Calu3 (cell line): ENCODE measurements around the gene TBC1D9. TPM values are rescaled to one million over a fixed set of nuclear protein-coding genes. Genes with fewer than 3 reads are reported as not detected.

Source experiments
- BruUV-seq: library from RNA; stranded (reverse); fragments of 400-500 nt; replicated peaks from 2 replicates; lab custom pipeline; 2021; lab: Mats Ljungman, UMichigan
- CTCF ChIA-PET: fragments of 300-600 bp; sonication (Branson Sonifier 250); formaldehyde crosslinking; loops from one replicate; lab custom pipeline; 2022; ENCODE audit warnings: antibody characterized with exemption; lab: Charles Lee
- DNase-seq: peaks from one replicate; pipeline ENCODE4 v3.0.0; 2022
- H3K27ac Mint-ChIP-seq: one replicate; pipeline ENCODE4 v1.8.0; 2022; ENCODE audit warnings: mixed read lengths; ENCODE audit not compliant: unreplicated experiment
- H3K27me3 Mint-ChIP-seq: one replicate; pipeline ENCODE4 v1.8.0; 2022; ENCODE audit warnings: mixed read lengths; ENCODE audit not compliant: unreplicated experiment
- H3K36me3 Mint-ChIP-seq: one replicate; pipeline ENCODE4 v1.8.0; 2022; ENCODE audit warnings: mild to moderate bottlenecking, moderate library complexity, mixed read lengths; ENCODE audit not compliant: insufficient read depth, unreplicated experiment
- H3K4me1 Mint-ChIP-seq: one replicate; pipeline ENCODE4 v1.8.0; 2022; ENCODE audit warnings: mild to moderate bottlenecking, low read depth, mixed read lengths; ENCODE audit not compliant: unreplicated experiment
- H3K4me3 Mint-ChIP-seq: one replicate; pipeline ENCODE4 v1.8.0; 2022; ENCODE audit warnings: mild to moderate bottlenecking, low read depth, moderate library complexity, mixed read lengths; ENCODE audit not compliant: unreplicated experiment
- H3K9me3 Mint-ChIP-seq: one replicate; pipeline ENCODE4 v1.8.0; 2022; ENCODE audit warnings: low read depth, mixed read lengths; ENCODE audit not compliant: unreplicated experiment
- CTCF ChIP-seq: fragments of 200-600 bp; IDR thresholded peaks from one replicate; pipeline ENCODE4 v1.8.0; 2022; ENCODE audit warnings: antibody characterized with exemption; ENCODE audit not compliant: unreplicated experiment
- intact Hi-C: fragments of 100-400 bp; cut with micrococcal nuclease; formaldehyde crosslinking; loops from one replicate; pipeline ENCODE4 v1.10.0; 2022; ENCODE audit not compliant: unreplicated experiment
- total RNA-seq: library from RNA; stranded (reverse); gene quantifications from 2 replicates; pipeline ENCODE4 v1.2.3, GENCODE V29; 2022

TBC1D9 gene
- total RNA-seq, 1 experiment from 2014 or later = 9.4 TPM

GRCh38 chr4:140643571-140644055 is 112.6 kb downstream of the TBC1D9 start:
- Mint-ChIP-seq H3K36me3 (peaks cover 5% of the 10 kb centered on the region), H3K27ac (no peak overlapping the region), H3K27me3 (no peaks in the 10 kb centered on the region), H3K4me1 (no peaks in the 10 kb centered on the region), H3K9me3 (no peaks in the 10 kb centered on the region), H3K4me3 (no peak overlapping the region)
- no TSS peak for BruUV-seq
- no peak for DNase-seq
- intact Hi-C loops = no loop called here
- CTCF ChIA-PET = no interaction called here
- no peak for TF ChIP-seq CTCF

GRCh38 chr4:140642674-140643437 is 113.3 kb downstream of the TBC1D9 start:
- no peaks in the 10 kb centered on the region for H3K4me1 Mint-ChIP-seq
- no peaks in the 10 kb centered on the region for H3K27me3 Mint-ChIP-seq
- intact Hi-C loops = no loop called here
- no peak overlapping the region for H3K27ac Mint-ChIP-seq
- no peak for DNase-seq
- H3K9me3 Mint-ChIP-seq = no peaks in the 10 kb centered on the region
- H3K4me3 Mint-ChIP-seq = no peak overlapping the region
- no peak for TF ChIP-seq CTCF
- H3K36me3 Mint-ChIP-seq = peaks cover 5% of the 10 kb centered on the region
- CTCF ChIA-PET = interaction anchor here (0.6 kb wide), 1 partner anchor 47 kb away, joined by 5 read pairs; no protein-coding TSS in a partner anchor
- no TSS peak for BruUV-seq

GRCh38 chr4:140641789-140642439 is 114.3 kb downstream of the TBC1D9 start:
- Mint-ChIP-seq H3K4me1 (no peaks in the 10 kb centered on the region), H3K27ac (no peak overlapping the region), H3K9me3 (no peaks in the 10 kb centered on the region), H3K27me3 (no peaks in the 10 kb centered on the region), H3K36me3 (peaks cover 5% of the 10 kb centered on the region), H3K4me3 (no peak overlapping the region)
- TF ChIP-seq CTCF = no peak
- no TSS peak for BruUV-seq
- CTCF ChIA-PET = no interaction called here
- no peak for DNase-seq
- intact Hi-C loops = no loop called here

GRCh38 chr4:140641105-140641555 is 115.1 kb downstream of the TBC1D9 start:
- Mint-ChIP-seq H3K4me3 (no peak overlapping the region), H3K4me1 (no peaks in the 10 kb centered on the region), H3K27ac (no peak overlapping the region), H3K9me3 (no peaks in the 10 kb centered on the region), H3K36me3 (peaks cover 5% of the 10 kb centered on the region), H3K27me3 (no peaks in the 10 kb centered on the region)
- BruUV-seq = no TSS peak
- intact Hi-C loops = no loop called here
- TF ChIP-seq CTCF = no peak
- DNase-seq = no peak
- CTCF ChIA-PET = no interaction called here
